ENCODE results near the gene NEK8. TPM values are rescaled to one million over a fixed set of nuclear protein-coding genes. Genes with fewer than 3 reads are reported as not detected.

NEK8 gene
- total RNA-seq, 4 donors from 2014 or later: 3.9 to 14.0 (median 8.1) TPM

GRCh38 chr17:28743243-28744103 is 14.9 kb downstream of the NEK8 start, which contains the start of gene TRAF4:
Gene TRAF4 (plus strand): TSS chr17:28744011. CDS start chr17:28744113, 102 bp downstream.
- H3K27me3 ChIP-seq: no peaks in the 10 kb centered on the region
- H3K9me3 ChIP-seq: no peaks in the 10 kb centered on the region
- DNase-seq: peak; percentile 84 to 87
- peaks cover 40 to 46% of the 10 kb centered on the region in 2 donors for H3K4me1 ChIP-seq
- peaks cover 7 to 14% of the 10 kb centered on the region in 2 donors for H3K36me3 ChIP-seq
- peak; percentile 99 for TF ChIP-seq POLR2A (IDR thresholded peaks at IDR 0.05)
- peak in 4 of 6 experiments; percentile 24 to 44 (median 42) for TF ChIP-seq CTCF (IDR thresholded peaks at IDR 0.05)
- H3K27ac ChIP-seq: peak within 1 kb of the TSS; percentile 91 to 99 (median 95)
- 3 to 6% methylated on average over 10 to 18 of the region's 70 CpGs for WGBS, 2 donors
- peak within 1 kb of the TSS; percentile 5 to 99 (median 85) for H3K4me3 ChIP-seq (replicated peaks in 1 of 3)
- intact Hi-C loops (cut with DNase I): no loop called here

GRCh38 chr17:28744104-28744971 is 15.8 kb downstream of the NEK8 start:
- peaks cover 44 to 54% of the 10 kb centered on the region in 2 donors for H3K4me1 ChIP-seq
- intact Hi-C loops (cut with DNase I): no loop called here
- 1 to 3% methylated on average over 17 to 22 of the region's 61 CpGs for WGBS, 2 donors

GRCh38 chr17:28744972-28745785 is 16.6 kb downstream of the NEK8 start:
- intact Hi-C loops (cut with DNase I): no loop called here
- peak; percentile 61 to 72 for DNase-seq
- Histone ChIP-seq H3K4me1 (peaks cover 44 to 60% of the 10 kb centered on the region in 2 donors), H3K4me3 (replicated peaks in 1 of 3) (peak overlapping the region; percentile 5 to 99 (median 85)), H3K27ac (peak overlapping the region; percentile 91 to 99 (median 95)), H3K9me3 (no peaks in the 10 kb centered on the region), H3K36me3 (peaks cover 18 to 26% of the 10 kb centered on the region in 2 donors), H3K27me3 (no peaks in the 10 kb centered on the region)
- WGBS, 2 donors: 1 to 4% methylated on average over 18 to 30 of the region's 31 CpGs
- TF ChIP-seq CTCF (IDR thresholded peaks at IDR 0.05): no peak
- TF ChIP-seq POLR2A (IDR thresholded peaks at IDR 0.05): no peak

More at GRCh38 chr17:28744104-28744971, 15.8 kb downstream of the NEK8 start:
- peak; percentile 49 to 56 for DNase-seq
- Histone ChIP-seq H3K27me3 (no peaks in the 10 kb centered on the region), H3K36me3 (peaks cover 15 to 23% of the 10 kb centered on the region in 2 donors), H3K27ac (peak overlapping the region; percentile 91 to 99 (median 95)), H3K9me3 (no peaks in the 10 kb centered on the region), H3K4me3 (replicated peaks in 1 of 3) (peak overlapping the region; percentile 5 to 99 (median 85))
- TF ChIP-seq POLR2A (IDR thresholded peaks at IDR 0.05): no peak

- Histone ChIP-seq H3K27me3 (no peaks in the 10 kb centered on the region), H3K4me1 (peaks cover 44 to 60% of the 10 kb centered on the region in 2 donors), H3K9me3 (no peaks in the 10 kb centered on the region), H3K36me3 (peaks cover 21 to 26% of the 10 kb centered on the region in 2 donors), H3K27ac (peak overlapping the region; percentile 91 to 99 (median 95)), H3K4me3 (replicated peaks in 1 of 3) (peak overlapping the region; percentile 5 to 99 (median 85))
- peak; percentile 91 to 95 for DNase-seq
- 25 to 46% methylated on average over 3 to 4 of the region's 4 CpGs for WGBS, 2 donors
- intact Hi-C loops (cut with DNase I): no loop called here
- TF ChIP-seq POLR2A (IDR thresholded peaks at IDR 0.05) (peak in 1 of 2 donors; percentile 72), CTCF (IDR thresholded peaks at IDR 0.05) (no peak)
These were observed 17.3 kb downstream of the NEK8 start for GRCh38 chr17:28745786-28746411.
